Stimulated activated CD4-positive, alpha-beta T cell treated with anti-CD3 and anti-CD28 coated beads, Interleukin-2, amount 100 ng/mL, for 4 hours (primary cell): ENCODE measurements around the gene DDX43.
"Not testable (repeated sequence)": the region's sequence is repeated elsewhere in the genome, so short reads cannot be mapped to it uniquely, and the experiment has no call there.

Experiments used
- DNase-seq: peaks from one replicate; pipeline ENCODE4 v3.0.0-alpha.2; 2020; ENCODE audit warnings: low read depth

Gene DDX43

GRCh38 chr6:73394577-73395354 lies at the start of gene DDX43:
Gene DDX43, plus strand, starts transcription at chr6:73394828. Its CDS starts 78 bp downstream, at chr6:73394906.
- peak; percentile 28 for DNase-seq

DNA sequence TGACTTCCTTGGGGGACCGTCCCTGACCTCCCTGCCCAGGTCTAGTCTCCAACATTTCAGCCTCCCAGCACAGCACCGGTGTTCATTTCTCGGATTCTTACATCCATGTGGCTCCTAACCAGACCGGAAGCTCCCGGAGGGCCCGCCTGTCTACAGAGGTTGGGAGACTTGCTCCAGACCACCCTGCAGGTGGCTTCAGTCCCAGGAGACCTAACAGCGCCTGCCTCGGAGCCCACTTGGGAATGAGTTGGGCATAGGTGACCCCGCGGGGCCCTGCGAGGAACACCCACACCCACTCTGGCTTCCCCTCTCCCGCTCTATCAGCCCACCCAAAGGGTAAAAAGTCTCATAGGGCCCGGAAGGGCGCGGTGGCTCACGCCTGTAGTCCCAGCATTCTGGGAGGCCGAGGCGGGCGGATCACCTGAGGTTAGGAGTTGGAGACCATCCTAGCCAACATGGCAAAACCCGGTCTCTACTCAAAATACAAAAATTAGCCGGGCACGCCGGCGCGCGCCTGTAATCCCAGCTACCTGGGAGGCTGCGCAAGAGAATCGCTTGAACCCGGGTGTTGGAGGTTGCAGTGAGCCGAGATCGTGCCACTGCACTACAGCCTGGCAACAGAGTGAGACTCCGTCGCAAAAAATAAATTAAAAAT lies 46.0 kb upstream of the DDX43 start:
- no peak for DNase-seq

DNA sequence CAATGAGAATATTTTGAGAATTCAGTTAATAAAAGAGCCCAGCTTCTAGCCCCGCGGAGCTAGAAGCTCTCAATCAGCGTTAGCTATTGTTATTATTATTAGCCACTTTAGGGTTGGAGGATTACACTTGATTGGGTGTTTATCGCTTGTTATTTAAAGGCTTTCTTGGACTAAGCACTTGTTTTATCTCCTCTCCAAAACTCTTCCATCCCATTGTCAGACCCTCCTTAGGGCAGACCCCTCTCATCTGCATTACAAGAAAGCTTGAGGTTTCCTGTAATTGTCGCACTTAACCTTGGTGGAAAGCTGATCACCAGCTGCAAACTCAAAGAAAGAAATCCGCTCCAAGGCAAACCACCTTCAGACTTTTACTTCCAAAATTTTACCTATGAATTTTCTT lies 45.3 kb upstream of the DDX43 start:
- no peak for DNase-seq

- DNase-seq: no peak
These were observed 40.7 kb upstream of the DDX43 start, which contains the start of gene DPPA5 for GRCh38 chr6:73353636-73354593. Gene DPPA5, minus strand, starts transcription at chr6:73354276. Its CDS starts 51 bp downstream, at chr6:73354225.

- DNase-seq: no peak
These were observed 32.3 kb upstream of the DDX43 start, which contains the start of gene KHDC3L for GRCh38 chr6:73362358-73362757. Gene KHDC3L, plus strand, starts transcription at chr6:73362658. Its CDS starts 72 bp downstream, at chr6:73362730.

GRCh38 chr6:73362869-73363536 lies 31.6 kb upstream of the DDX43 start:
- DNase-seq: no peak

DNA sequence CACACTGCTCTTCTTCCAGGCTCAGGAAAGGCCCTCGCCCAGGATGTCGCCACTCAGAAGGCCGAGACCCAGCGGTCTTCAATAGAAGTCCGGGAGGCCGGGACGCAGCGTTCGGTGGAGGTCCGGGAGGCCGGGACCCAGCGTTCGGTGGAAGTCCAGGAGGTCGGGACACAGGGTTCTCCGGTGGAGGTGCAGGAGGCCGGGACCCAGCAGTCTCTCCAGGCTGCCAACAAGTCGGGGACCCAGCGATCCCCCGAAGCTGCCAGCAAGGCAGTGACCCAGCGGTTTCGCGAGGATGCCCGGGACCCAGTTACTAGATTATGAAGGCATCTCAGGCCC lies 31.1 kb upstream of the DDX43 start:
- DNase-seq: no peak

- DNase-seq: no peak
These were observed 30.5 kb upstream of the DDX43 start for GRCh38 chr6:73364121-73364520.

DNA sequence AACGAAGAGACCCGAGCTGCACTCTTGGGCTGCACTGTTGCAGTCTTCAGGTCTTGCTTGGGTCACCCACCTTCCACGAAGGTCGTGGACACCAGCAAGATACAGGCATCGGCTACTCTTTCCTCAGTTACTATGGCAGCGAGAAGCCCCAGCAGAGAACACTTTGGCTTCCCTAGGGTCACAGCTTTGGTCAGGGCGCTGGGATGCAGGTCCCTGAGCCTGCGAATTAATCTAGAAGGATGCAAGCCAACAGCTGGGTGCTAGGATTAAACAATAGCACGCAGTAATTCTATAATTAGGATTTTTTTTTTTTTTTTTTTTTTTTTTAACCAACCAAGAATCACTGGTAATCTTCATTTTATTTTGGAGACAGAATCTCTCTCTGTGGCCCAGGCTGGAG lies 30.1 kb upstream of the DDX43 start:
- no peak for DNase-seq

GRCh38 chr6:73367761-73368355 lies 26.8 kb upstream of the DDX43 start:
- DNase-seq: no peak

DNA sequence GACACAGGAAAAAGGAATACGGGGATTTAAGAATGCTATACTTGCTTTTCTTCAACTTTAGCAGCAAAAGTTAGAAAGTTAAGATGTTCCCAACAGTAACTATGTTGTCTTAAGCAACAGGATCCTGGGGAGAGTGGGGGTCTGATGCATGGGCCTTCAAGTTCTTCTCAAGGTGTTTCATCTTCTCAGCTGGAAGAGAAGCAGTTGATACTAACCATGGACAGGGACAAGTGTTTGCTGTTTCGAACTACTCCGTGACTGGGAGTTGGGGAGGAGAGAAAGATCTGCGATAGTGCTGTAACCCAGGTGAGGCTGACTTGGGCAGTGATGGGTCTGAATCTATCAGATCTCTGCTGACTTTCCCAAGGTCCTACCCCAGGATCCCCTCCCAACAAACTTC lies 26.0 kb upstream of the DDX43 start:
- no peak for DNase-seq

DNA sequence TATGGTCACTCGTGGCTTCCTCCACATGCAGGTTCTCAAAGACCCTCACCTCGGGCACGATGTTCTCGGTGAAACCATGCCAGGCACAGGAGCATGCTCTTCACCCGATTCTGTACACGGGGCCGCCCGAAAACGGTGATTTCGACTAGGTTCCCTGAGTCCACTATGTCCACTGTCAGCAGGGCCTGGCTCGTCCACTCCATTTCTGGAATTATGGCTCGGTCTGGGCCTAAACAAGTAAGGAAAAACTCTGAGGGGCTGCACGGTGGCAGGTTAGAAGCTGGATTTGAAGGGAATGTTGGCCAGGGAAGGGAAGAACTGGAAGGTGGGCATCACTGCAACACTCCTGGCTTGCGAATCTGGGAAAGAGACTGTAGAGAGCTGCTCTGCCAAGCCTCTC lies 25.5 kb upstream of the DDX43 start:
- DNase-seq: no peak

GRCh38 chr6:73369563-73369962 lies 25.1 kb upstream of the DDX43 start, which contains the start of gene OOEP:
Gene OOEP, minus strand, starts transcription at chr6:73369897. Its CDS starts 105 bp downstream, at chr6:73369792.
- DNase-seq: no peak

- no peak for DNase-seq
These were observed 22.6 kb upstream of the DDX43 start for GRCh38 chr6:73371984-73372383.

- DNase-seq: no peak
These were observed 22.1 kb upstream of the DDX43 start for GRCh38 chr6:73372516-73372915.

DNA sequence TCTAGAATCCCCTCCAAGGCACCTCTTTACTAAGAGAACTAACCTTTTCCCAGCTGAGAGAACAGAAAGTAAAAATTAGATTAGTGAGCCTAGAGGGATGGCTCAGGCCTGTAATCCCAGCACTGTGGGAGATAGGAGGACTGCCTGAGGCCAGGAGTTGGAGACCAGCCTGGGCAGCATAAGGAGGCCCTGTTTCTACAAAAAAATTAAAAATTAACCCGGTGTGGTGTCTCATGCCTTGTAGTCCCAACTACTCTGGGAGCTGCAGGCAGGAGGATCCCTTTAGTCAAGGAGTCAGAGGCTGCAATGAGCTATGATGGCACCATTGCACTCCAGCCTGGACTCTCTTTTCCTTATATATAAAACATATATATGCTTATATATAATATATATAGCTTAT lies 19.4 kb upstream of the DDX43 start:
- no peak for DNase-seq

- no peak for DNase-seq
These were observed 17.4 kb upstream of the DDX43 start for GRCh38 chr6:73377225-73377624.

GRCh38 chr6:73381531-73381930 lies 13.1 kb upstream of the DDX43 start:
- not testable (repeated sequence) for DNase-seq

DNA sequence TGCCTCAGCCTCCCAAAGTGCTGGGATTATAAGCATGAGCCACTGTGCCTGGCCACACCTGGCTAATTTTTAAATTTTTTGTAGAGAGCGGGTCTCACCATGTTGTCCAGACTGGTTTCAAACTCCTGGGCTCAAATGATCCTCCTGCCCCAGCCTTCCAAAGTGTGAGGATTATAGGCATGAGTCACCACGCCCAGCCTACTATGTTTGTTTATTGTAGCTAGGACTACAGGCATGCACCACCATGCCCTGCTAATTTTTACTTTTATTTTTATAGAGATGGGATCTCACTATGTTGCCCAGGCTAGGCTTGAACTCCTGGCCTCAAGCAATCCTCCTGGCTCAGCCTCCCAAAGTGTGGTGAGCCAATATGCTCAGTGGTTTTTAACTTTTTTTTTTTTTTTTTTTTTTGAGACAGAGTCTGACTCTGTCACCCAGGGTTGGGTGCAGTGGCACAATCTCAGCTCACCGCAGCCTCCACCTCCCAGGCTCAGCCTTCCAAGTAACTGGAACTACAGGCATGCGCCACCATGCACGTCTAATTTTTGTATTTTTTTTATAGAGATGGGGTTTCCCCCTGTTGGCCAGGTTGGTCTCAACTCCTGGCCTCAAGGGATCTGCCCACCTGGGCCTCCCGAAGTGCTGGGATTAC lies 12.0 kb upstream of the DDX43 start:
- DNase-seq: no peak

DNA sequence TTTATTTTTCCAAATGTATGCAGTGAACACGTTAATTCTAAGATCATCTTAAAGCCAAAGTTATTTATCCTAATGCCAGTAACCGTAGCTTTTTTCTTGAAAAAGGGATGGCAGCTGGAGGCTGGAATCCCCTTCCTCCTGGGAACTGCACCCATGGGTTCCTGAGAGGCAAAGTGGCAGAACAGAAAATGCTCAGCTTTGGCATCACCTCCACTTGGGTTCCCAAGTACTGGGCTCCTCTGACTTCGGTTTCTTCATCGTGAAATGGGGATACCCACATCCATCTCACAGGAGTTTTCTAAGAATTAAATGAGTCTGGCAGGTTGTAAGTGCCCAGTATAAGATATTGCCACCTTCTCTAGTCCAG lies 6.2 kb upstream of the DDX43 start:
- no peak for DNase-seq
